Measurements from ENCODE around the gene TMCC2. TPM values are rescaled to one million over a fixed set of nuclear protein-coding genes. Genes with fewer than 3 reads are reported as not detected.
"Not testable (repeated sequence)": the region's sequence is repeated elsewhere in the genome, so short reads cannot be mapped to it uniquely, and the experiment has no call there.

Gene TMCC2
- total RNA-seq, 1 experiment from 2014 or later, result 3.1 TPM

- no peak for ATAC-seq
- no peaks in the 10 kb centered on the region for H3K9me3 ChIP-seq (ENCODE audit: control insufficient read depth, insufficient read depth, low read depth, low read length)
Measured at GRCh38 chr1:205232127-205232820, 4.5 kb downstream of the TMCC2 start.

GRCh38 chr1:205232945-205233397 is 5.2 kb downstream of the TMCC2 start:
- Histone ChIP-seq H3K4me3 (ENCODE audit: low read depth in 2 of 2, low read length in 2 of 2) (no peak overlapping the region), H3K36me3 (ENCODE audit: control insufficient read depth, insufficient read depth, low read length) (no peaks in the 10 kb centered on the region), H3K27me3 (ENCODE audit: control insufficient read depth, insufficient read depth, low read length) (no peaks in the 10 kb centered on the region), H3K4me1 (ENCODE audit: control insufficient read depth, insufficient read depth, low read length) (peaks cover 3% of the 10 kb centered on the region; the same call in 1 of the 2 replicates), H3K27ac (ENCODE audit: low read length) (no peak overlapping the region), H3K9me3 (ENCODE audit: control insufficient read depth, insufficient read depth, low read depth, low read length) (no peaks in the 10 kb centered on the region)
- ATAC-seq (no peak), DNase-seq (ENCODE audit: low read depth, low spot score) (no peak)
- TF ChIP-seq SIN3A (IDR thresholded peaks at IDR 0.05; ENCODE audit: borderline replicate concordance, insufficient read depth, low read depth, low read length), result no peak
- TF ChIP-seq, protein P1, sequence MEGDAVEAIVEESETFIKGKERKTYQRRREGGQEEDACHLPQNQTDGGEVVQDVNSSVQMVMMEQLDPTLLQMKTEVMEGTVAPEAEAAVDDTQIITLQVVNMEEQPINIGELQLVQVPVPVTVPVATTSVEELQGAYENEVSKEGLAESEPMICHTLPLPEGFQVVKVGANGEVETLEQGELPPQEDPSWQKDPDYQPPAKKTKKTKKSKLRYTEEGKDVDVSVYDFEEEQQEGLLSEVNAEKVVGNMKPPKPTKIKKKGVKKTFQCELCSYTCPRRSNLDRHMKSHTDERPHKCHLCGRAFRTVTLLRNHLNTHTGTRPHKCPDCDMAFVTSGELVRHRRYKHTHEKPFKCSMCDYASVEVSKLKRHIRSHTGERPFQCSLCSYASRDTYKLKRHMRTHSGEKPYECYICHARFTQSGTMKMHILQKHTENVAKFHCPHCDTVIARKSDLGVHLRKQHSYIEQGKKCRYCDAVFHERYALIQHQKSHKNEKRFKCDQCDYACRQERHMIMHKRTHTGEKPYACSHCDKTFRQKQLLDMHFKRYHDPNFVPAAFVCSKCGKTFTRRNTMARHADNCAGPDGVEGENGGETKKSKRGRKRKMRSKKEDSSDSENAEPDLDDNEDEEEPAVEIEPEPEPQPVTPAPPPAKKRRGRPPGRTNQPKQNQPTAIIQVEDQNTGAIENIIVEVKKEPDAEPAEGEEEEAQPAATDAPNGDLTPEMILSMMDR (IDR thresholded peaks at IDR 0.05), result no peak
- no peak for TF ChIP-seq TCF7L2 (IDR thresholded peaks at IDR 0.05; ENCODE audit: low read depth, low read length)
- TF ChIP-seq, protein P2, sequence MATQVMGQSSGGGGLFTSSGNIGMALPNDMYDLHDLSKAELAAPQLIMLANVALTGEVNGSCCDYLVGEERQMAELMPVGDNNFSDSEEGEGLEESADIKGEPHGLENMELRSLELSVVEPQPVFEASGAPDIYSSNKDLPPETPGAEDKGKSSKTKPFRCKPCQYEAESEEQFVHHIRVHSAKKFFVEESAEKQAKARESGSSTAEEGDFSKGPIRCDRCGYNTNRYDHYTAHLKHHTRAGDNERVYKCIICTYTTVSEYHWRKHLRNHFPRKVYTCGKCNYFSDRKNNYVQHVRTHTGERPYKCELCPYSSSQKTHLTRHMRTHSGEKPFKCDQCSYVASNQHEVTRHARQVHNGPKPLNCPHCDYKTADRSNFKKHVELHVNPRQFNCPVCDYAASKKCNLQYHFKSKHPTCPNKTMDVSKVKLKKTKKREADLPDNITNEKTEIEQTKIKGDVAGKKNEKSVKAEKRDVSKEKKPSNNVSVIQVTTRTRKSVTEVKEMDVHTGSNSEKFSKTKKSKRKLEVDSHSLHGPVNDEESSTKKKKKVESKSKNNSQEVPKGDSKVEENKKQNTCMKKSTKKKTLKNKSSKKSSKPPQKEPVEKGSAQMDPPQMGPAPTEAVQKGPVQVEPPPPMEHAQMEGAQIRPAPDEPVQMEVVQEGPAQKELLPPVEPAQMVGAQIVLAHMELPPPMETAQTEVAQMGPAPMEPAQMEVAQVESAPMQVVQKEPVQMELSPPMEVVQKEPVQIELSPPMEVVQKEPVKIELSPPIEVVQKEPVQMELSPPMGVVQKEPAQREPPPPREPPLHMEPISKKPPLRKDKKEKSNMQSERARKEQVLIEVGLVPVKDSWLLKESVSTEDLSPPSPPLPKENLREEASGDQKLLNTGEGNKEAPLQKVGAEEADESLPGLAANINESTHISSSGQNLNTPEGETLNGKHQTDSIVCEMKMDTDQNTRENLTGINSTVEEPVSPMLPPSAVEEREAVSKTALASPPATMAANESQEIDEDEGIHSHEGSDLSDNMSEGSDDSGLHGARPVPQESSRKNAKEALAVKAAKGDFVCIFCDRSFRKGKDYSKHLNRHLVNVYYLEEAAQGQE (IDR thresholded peaks at IDR 0.05; ENCODE audit: insufficient read depth in 1 of 2, low read depth in 2 of 2, low read length in 1 of 2), result no peak
- TF ChIP-seq POLR2AphosphoS5 (IDR thresholded peaks at IDR 0.05; ENCODE audit: low read depth, low read length), result no peak
- ChIA-PET POLR2A (no interaction called here), CTCF (interaction anchor here (0.6 kb wide), 1 partner anchor 257 kb away, joined by 3 read pairs; no protein-coding TSS in a partner anchor)
- no TSS peak for BruUV-seq (replicated peaks)
- in situ Hi-C loops (cut with HindIII; ENCODE audit: low pct_unique_long_range_greater_than_20kb, low sequenced_read_pairs) (no loop called here), intact Hi-C loops (cut with micrococcal nuclease; ENCODE audit: unreplicated experiment) (no loop called here)

More at GRCh38 chr1:205232127-205232820, 4.5 kb downstream of the TMCC2 start:
- H3K4me1 ChIP-seq (ENCODE audit: control insufficient read depth, insufficient read depth, low read length), result peaks cover 5% of the 10 kb centered on the region
- DNase-seq (ENCODE audit: low read depth, low spot score), result no peak
- no peak overlapping the region for H3K4me3 ChIP-seq (ENCODE audit: low read depth in 2 of 2, low read length in 2 of 2)
- no peak overlapping the region for H3K27ac ChIP-seq (ENCODE audit: low read length)
- ChIA-PET CTCF (no interaction called here), POLR2A (no interaction called here)
- no peaks in the 10 kb centered on the region for H3K27me3 ChIP-seq (ENCODE audit: control insufficient read depth, insufficient read depth, low read length)
- BruUV-seq (replicated peaks), result no TSS peak
- intact Hi-C loops (cut with micrococcal nuclease; ENCODE audit: unreplicated experiment) (no loop called here), in situ Hi-C loops (cut with HindIII; ENCODE audit: low pct_unique_long_range_greater_than_20kb, low sequenced_read_pairs) (no loop called here)
- TF ChIP-seq TCF7L2 (IDR thresholded peaks at IDR 0.05; ENCODE audit: low read depth, low read length) (no peak), POLR2AphosphoS5 (IDR thresholded peaks at IDR 0.05; ENCODE audit: low read depth, low read length) (no peak), SIN3A (IDR thresholded peaks at IDR 0.05; ENCODE audit: borderline replicate concordance, insufficient read depth, low read depth, low read length) (no peak)
- TF ChIP-seq, protein P2 (IDR thresholded peaks at IDR 0.05; ENCODE audit: insufficient read depth in 1 of 2, low read depth in 2 of 2, low read length in 1 of 2), result no peak
- TF ChIP-seq, protein P1 (IDR thresholded peaks at IDR 0.05), result no peak
- H3K36me3 ChIP-seq (ENCODE audit: control insufficient read depth, insufficient read depth, low read length), result no peaks in the 10 kb centered on the region

- in situ Hi-C loops (cut with HindIII; ENCODE audit: low pct_unique_long_range_greater_than_20kb, low sequenced_read_pairs); CTCF ChIA-PET; POLR2A ChIA-PET; H3K4me1 ChIP-seq (ENCODE audit: control insufficient read depth, insufficient read depth, low read length); intact Hi-C loops (cut with micrococcal nuclease; ENCODE audit: unreplicated experiment); H3K36me3 ChIP-seq (ENCODE audit: control insufficient read depth, insufficient read depth, low read length); DNase-seq (ENCODE audit: low read depth, low spot score); H3K27me3 ChIP-seq (ENCODE audit: control insufficient read depth, insufficient read depth, low read length); H3K4me3 ChIP-seq (ENCODE audit: low read depth in 2 of 2, low read length in 2 of 2); H3K27ac ChIP-seq (ENCODE audit: low read length); BruUV-seq (replicated peaks); H3K9me3 ChIP-seq (ENCODE audit: control insufficient read depth, insufficient read depth, low read depth, low read length); ATAC-seq: not testable (repeated sequence)
Measured at GRCh38 chr1:205233986-205234385, 6.2 kb downstream of the TMCC2 start.
